Endometrial microvascular endothelial cells (primary cell): ENCODE results near the gene UGT1A5. TPM values are rescaled to one million over a fixed set of nuclear protein-coding genes. Genes with fewer than 3 reads are reported as not detected.

Source experiments
- in situ Hi-C: cut with HindIII; loops from 2 replicates; pipeline ENCODE4 v1.10.0; 2017; ENCODE audit warnings: low sequenced_read_pairs, low pct_unique_long_range_greater_than_20kb; ENCODE audit errors: inconsistent ontology term
- total RNA-seq: library from RNA; depleted of rRNA; stranded (reverse); fragments of >200 nt; gene quantifications from one replicate; pipeline ENCODE4 v1.2.3, GENCODE V29; 2015; ENCODE audit errors: inconsistent ontology term

The UGT1A5 gene
- total RNA-seq, 1 donor from 2014 or later, result not detected

DNA sequence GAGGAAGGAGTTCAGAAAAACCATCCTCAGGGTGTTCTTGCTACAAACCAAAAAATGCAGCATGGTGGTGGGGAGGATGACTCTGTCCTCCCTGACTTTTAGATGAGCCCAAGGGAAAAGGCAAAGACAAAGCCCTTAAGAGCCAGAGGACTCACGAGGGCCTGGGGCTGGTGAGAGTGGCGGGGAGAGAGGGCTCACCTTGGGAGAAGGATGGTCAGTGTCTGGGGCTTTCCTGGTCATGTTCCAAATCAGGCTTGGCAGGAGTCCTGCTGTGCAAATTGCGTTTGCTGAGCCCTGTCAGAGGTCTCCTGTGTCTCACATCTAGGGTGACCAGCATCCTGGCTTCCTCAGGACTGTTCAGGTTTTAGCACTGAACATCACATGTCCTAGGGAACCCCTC is 52.1 kb downstream of the UGT1A5 start:
- in situ Hi-C loops, result no loop called here

DNA sequence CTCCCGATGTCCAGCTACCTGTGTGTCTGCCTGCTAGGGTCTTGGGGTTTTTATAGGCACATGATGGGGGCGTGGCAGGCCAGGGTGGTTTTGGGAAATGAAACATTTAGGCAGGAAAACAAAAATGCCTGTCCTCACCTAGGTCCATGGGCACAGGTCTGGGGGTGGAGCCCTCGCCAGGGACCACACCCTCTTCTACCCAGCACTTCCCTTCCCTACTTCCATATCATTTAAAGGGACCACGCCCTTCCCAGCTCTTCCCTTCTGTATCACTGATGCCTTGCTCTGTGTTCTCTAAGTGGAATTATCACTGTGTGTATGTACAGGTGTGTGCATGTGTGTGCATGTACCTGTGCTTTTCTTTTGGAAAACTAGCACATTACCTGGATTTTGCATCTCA is 53.7 kb downstream of the UGT1A5 start:
- in situ Hi-C loops, result no loop called here

DNA sequence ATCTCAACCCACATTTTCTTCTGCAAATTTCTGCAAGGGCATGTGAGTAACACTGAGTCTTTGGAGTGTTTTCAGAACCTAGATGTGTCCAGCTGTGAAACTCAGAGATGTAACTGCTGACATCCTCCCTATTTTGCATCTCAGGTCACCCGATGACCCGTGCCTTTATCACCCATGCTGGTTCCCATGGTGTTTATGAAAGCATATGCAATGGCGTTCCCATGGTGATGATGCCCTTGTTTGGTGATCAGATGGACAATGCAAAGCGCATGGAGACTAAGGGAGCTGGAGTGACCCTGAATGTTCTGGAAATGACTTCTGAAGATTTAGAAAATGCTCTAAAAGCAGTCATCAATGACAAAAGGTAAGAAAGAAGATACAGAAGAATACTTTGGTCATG is 55.4 kb downstream of the UGT1A5 start:
- in situ Hi-C loops, result no loop called here

DNA sequence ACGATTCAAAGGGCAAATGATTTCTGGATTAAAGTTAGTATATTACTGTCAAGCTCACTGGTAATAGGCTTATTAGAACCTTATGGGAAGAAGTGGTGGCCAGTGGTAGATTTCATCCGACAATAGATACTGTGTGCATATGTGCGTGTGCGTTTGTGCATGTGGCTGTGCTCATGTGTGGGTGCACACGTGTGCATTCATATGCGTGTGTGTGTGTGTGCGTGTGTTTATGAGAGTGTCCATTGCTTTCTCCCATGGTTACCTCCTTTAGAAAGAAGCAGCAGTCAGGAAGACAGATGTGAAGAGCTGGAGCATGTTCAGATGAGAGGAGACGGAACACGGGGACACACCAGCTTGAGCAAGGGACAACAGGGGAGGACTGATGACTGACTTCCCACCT is 56.6 kb downstream of the UGT1A5 start:
- in situ Hi-C loops, result no loop called here

DNA sequence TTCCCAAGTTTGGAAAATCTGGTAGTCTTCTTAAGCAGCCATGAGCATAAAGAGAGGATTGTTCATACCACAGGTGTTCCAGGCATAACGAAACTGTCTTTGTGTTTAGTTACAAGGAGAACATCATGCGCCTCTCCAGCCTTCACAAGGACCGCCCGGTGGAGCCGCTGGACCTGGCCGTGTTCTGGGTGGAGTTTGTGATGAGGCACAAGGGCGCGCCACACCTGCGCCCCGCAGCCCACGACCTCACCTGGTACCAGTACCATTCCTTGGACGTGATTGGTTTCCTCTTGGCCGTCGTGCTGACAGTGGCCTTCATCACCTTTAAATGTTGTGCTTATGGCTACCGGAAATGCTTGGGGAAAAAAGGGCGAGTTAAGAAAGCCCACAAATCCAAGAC is 59.4 kb downstream of the UGT1A5 start:
- in situ Hi-C loops, result no loop called here

DNA sequence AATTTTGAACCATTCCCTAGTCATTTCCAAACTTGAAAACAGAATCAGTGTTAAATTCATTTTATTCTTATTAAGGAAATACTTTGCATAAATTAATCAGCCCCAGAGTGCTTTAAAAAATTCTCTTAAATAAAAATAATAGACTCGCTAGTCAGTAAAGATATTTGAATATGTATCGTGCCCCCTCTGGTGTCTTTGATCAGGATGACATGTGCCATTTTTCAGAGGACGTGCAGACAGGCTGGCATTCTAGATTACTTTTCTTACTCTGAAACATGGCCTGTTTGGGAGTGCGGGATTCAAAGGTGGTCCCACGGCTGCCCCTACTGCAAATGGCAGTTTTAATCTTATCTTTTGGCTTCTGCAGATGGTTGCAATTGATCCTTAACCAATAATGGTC is 59.9 kb downstream of the UGT1A5 start:
- in situ Hi-C loops, result no loop called here

DNA sequence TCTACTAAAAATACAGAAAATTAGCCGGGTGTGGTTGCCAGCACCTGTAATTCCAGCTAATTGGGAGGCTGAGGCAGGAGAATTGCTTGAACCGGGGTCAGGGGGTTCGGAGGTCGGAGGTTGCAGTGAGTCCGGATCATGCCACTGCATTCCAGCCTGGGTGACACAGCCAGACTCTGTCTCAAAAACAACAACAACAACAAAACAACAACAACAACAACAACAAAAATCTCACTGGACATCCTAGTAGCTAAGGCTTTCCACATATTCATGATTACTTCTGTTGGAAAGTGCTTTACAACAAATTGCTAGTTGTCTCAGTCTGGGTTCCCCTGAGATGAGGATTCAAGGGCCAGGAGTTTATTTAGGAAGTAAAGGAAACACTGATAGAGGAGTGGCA is 61.1 kb downstream of the UGT1A5 start:
- in situ Hi-C loops, result no loop called here

DNA sequence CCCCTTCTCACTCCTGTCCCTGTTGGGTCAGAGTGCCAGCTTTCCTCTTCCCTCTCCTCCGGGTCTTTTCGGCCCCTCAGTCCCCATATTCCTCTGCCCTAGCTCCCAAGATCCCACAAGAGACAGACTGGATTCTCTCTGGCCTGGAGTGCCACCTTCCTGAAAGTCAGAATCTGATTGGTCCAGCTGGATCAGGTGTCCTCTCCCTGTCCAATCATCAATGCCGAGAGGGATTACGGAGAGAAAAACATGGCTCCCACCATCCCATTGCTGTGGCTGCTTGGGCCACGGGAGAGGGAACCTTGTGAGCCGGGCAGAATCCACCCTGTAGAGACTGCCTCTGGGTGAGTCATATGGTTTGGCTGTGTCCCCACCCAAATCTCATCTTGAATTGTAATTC is 62.7 kb downstream of the UGT1A5 start:
- in situ Hi-C loops, result no loop called here

DNA sequence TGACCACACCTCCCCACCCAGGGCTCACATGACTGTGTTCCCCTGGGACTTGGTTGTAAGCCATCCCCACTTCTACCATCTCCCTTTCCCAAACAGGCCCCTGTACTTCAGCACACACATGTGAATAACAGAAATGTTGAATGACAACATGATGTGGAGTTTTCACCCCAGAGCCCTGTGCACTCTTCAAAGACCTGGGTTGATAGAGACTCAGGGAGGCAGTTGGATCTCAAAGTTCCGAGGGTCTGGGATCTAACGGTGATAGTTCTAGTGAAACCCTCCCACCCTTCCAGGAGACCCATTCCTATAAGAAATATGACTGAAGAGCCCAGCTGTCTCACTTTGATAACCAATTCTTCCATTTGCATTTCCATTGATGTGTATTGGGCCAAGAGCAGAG is 65.3 kb downstream of the UGT1A5 start, which contains the start of gene MROH2A:
Gene MROH2A, plus strand, starts transcription at position 301 of the 400 bp plus-strand sequence. CDS start 1,029 bp downstream, outside the sequence.
- in situ Hi-C loops, result no loop called here

DNA sequence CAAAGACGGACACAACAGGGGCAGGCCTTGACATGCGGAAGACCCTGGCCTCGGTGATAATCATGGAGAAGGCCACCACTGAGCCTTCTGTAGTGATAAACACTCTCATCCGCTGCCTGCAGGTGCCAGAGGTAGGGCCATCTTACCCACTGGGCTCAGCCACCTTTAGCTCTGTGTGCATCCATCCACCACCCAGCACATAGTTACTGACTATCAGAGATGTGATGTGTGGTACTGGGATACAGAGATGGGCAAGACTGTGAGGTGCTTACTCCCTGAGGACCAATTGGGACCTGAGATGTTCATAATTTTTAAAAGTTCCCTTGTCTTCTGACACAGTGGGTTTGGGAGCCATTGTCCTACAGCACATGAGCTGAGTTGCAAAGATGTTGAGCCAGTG is 67.0 kb downstream of the UGT1A5 start:
- in situ Hi-C loops, result no loop called here

DNA sequence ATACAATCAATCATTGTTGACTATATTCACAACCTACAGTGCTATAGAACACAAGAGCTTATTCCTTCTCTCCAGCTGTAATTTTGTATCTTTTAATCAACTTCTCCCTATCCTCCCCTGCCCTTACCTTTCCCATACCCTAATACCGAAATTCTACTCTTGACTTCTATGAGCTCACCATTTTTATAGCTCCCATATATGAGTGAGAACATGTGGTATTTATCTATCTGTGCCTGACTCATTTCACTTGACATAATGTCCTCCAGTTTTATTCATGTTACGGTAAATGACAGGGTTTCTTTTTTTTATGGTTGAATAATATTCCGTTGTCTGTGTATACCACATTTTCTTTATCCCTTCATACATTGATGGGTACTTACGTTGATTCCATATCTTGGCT is 68.1 kb downstream of the UGT1A5 start:
- in situ Hi-C loops, result no loop called here

DNA sequence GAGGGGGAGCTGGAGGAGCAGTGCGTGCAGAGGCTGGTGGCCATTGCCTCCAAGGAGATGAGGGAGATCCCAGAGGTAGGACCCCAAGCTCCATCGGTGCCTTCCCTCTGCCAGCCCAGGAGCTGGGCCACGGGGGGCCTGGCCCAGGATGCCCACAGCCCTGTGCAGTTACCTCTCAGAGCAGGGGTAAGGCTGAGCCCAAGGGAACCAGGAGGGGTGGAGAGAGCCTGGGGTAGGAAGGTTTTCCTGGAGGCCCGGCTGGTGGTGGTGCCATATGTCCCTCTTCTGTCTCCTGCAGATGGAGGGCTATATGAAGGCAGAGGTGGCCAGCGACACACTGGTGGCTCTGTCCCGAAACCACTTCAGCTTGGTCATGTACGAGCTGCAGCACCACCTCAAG is 76.8 kb downstream of the UGT1A5 start:
- in situ Hi-C loops, result no loop called here

DNA sequence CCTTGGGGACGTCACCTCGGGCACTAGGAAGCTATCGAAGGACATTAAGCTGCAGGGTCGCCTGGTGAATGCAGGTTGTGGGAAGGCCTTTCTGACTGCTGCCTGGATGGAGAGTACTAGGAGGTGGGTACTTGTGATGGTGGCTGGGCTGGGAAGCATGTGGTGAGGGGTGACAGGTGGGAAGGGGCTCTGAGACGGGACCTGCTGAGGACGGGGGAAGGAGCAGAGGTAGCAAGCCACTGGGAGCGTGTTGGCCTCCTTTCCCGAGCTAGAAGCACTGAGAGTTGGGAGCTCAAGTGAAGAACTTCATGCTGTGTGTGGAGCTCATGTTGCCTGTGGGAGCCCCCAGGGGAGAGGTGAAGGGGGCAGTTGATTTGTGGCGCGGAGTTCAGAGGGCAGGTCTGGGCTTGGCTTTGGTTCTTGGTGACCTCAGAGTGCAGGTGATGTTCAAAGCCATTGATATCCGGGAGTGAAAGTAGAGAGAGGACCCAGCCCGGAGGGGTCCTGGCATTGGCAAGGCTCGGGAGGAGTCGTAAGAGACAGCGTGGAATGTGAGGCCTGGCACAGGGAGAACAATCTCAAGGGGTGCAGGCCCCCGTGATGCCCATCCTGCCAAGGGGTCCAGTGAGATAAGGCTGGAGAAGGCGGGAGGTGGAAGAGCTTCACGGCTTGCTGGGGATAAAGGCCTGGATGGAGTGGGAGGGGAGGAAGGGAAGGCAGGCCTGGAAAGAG is 78.6 kb downstream of the UGT1A5 start:
- in situ Hi-C loops, result no loop called here

DNA sequence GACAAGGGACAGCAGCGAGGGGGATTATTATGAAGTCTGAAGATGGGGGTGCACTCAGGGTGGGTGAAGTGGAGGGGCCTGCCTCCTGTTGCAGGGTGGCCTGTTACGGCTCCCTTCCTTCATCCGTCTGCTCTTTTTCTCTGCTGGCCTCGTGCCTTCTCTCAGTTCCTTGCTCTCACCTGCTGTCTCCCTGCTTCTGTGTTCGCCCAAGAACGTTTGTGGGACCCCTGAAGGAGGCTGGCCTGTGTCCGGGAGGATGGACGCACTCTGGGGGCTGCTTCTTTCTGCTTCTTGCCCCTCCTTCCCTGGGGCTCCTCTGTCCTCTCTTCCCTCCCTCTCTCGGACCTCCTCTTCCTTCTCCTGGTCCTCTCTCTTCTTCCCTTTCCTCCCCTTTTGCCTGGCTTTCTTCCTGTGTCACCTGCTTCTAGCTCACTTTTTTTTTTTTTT is 79.2 kb downstream of the UGT1A5 start:
- in situ Hi-C loops, result no loop called here

DNA sequence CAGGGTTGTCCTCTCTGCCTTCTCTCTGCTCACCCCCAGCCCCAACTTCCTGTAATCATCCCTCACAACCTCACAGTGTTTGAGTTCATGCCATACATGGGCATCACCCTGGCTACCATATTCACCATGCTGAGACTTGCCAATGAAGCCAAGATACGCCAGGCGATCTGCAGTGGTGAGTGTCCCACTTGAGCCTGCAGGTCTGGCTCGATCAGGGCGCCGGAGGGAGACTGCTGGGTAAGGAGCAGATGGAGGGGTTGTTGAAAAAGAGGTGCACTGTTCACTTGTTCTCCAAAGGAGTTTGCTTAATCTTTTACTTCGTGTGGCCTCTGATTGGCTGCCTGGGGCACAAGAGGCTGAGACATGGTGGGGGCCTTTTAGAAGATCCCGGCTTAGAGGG is 80.0 kb downstream of the UGT1A5 start:
- in situ Hi-C loops, result no loop called here

DNA sequence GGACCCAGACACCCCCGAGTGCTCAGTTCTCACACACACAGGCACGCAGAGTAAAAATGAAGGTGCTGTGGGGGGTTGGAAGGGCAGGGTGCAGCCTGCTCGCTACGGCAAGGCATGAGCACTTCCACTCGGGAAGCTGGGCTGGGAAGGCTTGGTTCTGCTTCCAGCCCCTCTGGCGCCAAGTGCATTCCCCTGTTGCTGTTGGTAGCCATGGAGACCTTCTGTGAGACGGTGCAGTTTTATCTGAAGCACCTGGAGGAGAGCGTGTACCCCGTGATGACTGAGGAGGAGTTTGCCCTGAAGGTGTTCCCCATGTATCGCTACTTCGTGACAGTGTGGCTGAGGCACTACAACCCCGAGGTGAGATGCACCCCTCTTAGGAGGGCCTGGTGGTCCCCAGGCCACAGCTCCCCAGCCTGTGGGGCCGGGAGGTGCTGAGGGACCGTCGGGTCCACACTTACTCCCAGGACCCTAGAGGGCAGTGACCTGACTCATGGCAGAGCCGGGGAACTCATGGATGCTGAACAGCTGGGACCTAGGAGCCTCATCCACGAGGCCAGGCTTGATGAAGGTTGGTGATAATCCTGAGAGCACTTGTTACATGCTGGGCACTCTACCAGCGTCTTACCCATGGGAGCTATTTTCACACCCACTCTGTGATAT is 80.9 kb downstream of the UGT1A5 start:
- in situ Hi-C loops, result no loop called here

DNA sequence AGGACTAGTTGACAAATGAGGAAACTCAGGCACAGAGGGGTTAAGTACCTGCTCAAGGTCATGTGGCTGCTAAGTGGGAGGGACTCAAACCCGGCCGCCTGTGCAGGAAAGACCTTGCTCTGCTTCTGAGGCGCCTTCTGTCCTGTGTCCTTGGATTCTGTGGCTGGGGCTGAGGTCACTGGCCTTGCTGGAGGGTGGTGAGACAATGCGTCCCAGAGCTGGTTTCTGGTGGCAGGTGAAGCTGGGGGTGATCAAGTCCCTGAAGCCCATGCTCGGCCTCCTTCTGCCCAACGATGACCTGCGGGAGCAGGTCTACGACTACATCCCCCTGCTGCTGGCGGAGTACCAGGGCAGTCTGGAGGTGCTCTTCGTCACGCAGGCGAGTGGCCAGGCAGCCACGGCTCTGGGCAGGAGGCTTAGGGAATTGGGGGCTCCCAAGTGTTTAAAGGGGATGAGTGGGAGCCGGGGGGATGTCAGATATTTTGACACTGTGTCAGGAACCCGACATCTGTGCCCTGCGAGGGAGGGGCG is 81.5 kb downstream of the UGT1A5 start:
- in situ Hi-C loops, result no loop called here

DNA sequence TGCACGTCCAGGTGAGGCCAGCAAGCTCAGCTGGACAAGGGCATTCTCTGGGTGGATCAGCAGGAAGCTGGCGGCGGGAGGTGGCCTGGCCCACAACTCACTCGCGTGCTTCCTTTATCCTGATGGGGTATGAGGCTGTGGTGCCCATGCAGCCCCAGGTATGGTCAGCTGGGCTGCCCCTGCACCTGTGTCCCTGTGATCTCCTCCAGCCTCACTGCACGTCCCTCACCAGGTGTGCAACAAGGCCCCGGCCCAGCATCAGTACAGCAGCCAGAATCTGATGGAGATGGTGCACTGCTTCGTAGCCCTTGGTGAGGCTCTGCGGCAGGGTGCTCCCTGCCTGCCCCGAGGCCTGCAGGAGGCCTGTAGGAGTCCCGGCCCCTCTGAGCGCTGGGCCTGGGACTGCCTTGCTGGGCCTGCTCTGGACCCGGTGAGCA is 83.0 kb downstream of the UGT1A5 start:
- in situ Hi-C loops, result no loop called here

DNA sequence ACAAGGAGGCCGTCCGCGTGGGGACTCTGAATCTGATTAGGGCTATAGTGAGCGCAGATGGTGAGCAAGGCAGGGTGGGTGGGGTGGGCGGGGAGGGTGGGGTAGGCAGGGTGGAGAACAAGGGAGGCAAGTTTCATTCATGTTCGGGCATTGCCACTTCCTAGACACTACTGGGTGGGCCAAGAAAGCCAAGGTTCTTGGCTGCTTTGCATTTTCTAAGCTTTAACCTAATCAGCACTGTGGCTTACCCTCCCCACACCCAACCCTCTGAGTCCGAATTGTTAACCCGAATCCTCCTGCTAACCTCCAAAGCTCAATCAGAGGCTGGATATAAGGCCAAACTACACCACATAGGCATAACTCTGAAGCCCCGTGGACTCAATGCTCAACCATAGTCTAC is 83.5 kb downstream of the UGT1A5 start:
- in situ Hi-C loops, result no loop called here

DNA sequence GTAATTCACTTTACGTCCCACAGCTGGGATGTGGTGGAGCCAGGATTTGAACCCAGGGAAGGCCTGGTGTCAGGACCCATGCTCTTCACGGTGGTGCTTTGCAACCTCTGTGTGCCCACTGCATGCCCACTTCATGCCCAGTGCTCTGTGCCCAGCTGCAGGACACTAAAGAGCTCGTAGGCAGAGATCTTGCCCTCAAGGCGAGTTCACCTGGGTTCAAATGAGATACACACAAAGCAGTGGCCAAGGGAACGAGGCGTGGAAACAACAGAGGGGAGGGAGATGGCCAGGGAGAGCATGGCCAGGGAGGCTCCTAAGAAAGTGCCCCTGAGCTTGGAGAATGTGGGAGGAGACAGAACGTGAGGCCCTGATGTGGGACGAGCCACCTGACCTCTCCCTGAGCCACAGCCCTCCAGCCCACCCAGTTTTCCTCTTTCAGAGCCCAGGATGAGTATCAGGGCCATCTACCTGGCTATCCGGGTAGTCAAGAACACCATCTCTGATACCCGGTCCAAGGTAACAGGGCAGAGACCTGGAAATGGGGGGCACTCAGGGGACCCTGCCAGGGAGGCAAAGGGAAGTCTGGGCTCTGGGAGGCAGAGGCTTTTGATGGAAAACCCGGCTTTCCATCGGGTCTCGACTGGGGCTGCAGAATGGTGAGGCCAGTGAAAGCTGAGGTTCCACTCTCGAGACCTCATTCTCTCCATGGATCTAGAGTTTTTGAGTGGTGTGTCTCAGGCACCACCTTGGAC is 85.8 kb downstream of the UGT1A5 start:
- in situ Hi-C loops, result no loop called here
